RWPE1 (cell line): ENCODE results near the gene COL2A1.

Source experiments
- CTCF ChIA-PET: fragments of 350-600 bp; sonication (Branson Sonifier 250); formaldehyde crosslinking; extraction: SDS; loops from one replicate; lab custom pipeline; 2021; lab: Yijun Ruan, JAX
- POLR2A ChIA-PET: fragments of 400-600 bp; formaldehyde crosslinking; extraction: SDS; loops from one replicate; lab custom pipeline; 2020; ENCODE audit warnings: antibody characterized with exemption; ENCODE audit not compliant: low non-redundant PET; lab: Yijun Ruan, JAX
- DNase-seq: peaks from one replicate; pipeline ENCODE4 v3.0.0; 2012; ENCODE audit warnings: low spot score
- H3K27ac ChIP-seq: fragments of 450-650 bp; 2 replicates; pipeline ENCODE4 v1.5.1; 2017
- TF ChIP-seq, protein P1 (sequence below): fragments of 450-650 bp; conservative IDR thresholded peaks from 2 replicates; pipeline ENCODE4 v1.5.1; 2017; ENCODE audit warnings: low read depth, mild to moderate bottlenecking

COL2A1 gene

GRCh38 chr12:47954058-47954457 lies 50.2 kb downstream of the COL2A1 start:
- no peak overlapping the region for H3K27ac ChIP-seq
- ChIA-PET CTCF (interaction anchor here (0.5 to 1.9 kb wide), 4 partner anchors 9 to 210 kb away, joined by 3 to 8 read pairs (median 4); partner anchors contain the start of genes TMEM106C and VDR), POLR2A (no interaction called here)
- TF ChIP-seq, protein P1, sequence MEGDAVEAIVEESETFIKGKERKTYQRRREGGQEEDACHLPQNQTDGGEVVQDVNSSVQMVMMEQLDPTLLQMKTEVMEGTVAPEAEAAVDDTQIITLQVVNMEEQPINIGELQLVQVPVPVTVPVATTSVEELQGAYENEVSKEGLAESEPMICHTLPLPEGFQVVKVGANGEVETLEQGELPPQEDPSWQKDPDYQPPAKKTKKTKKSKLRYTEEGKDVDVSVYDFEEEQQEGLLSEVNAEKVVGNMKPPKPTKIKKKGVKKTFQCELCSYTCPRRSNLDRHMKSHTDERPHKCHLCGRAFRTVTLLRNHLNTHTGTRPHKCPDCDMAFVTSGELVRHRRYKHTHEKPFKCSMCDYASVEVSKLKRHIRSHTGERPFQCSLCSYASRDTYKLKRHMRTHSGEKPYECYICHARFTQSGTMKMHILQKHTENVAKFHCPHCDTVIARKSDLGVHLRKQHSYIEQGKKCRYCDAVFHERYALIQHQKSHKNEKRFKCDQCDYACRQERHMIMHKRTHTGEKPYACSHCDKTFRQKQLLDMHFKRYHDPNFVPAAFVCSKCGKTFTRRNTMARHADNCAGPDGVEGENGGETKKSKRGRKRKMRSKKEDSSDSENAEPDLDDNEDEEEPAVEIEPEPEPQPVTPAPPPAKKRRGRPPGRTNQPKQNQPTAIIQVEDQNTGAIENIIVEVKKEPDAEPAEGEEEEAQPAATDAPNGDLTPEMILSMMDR, result no peak
- DNase-seq, result peak; percentile 72

GRCh38 chr12:47950856-47951468 lies 53.3 kb downstream of the COL2A1 start:
- peak; percentile 73 for DNase-seq
- ChIA-PET CTCF (interaction anchor here (0.6 kb wide), 1 partner anchor 74 kb away, joined by 3 read pairs; no protein-coding TSS in a partner anchor), POLR2A (no interaction called here)
- peak overlapping the region; percentile 46; the same call in 1 of the 2 replicates for H3K27ac ChIP-seq
- TF ChIP-seq, protein P1, result no peak

GRCh38 chr12:47949441-47950341 lies 54.6 kb downstream of the COL2A1 start:
- CTCF ChIA-PET, result interaction anchor here (0.5 to 1.8 kb wide), 18 partner anchors 11 to 242 kb away, joined by 3 to 11 read pairs (median 3); no protein-coding TSS in a partner anchor
- TF ChIP-seq, protein P1, result peak; percentile 90
- peak; percentile 84 for DNase-seq
- peak overlapping the region; percentile 56 for H3K27ac ChIP-seq
- POLR2A ChIA-PET, result no interaction called here

DNA sequence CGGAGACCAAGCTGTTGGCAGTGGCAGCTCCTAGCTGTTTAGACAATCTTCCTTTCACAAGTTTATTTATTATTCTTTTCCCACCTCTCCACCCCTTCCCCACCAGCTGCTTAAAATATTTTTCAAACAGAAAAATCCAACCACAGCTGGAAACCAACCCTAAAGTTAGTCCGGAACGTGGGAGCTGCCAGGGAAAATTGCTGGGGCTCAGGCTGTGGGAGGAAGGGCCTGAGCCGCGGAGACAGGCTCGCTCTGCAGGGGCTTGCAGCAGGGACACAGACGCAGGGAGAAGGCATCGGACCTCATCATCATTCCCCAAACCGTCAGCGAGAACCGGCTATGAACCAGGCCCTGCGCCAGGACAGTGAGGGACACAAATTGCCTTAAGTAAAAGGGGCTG lies 56.9 kb downstream of the COL2A1 start:
- no peak for DNase-seq
- TF ChIP-seq, protein P1, result no peak
- POLR2A ChIA-PET, result interaction anchor here (1.0 kb wide), 1 partner anchor 43 kb away, joined by 4 read pairs; no protein-coding TSS in a partner anchor
- H3K27ac ChIP-seq, result no peak overlapping the region
- CTCF ChIA-PET, result interaction anchor here (1.2 kb wide), 1 partner anchor 41 kb away, joined by 4 read pairs; no protein-coding TSS in a partner anchor

DNA sequence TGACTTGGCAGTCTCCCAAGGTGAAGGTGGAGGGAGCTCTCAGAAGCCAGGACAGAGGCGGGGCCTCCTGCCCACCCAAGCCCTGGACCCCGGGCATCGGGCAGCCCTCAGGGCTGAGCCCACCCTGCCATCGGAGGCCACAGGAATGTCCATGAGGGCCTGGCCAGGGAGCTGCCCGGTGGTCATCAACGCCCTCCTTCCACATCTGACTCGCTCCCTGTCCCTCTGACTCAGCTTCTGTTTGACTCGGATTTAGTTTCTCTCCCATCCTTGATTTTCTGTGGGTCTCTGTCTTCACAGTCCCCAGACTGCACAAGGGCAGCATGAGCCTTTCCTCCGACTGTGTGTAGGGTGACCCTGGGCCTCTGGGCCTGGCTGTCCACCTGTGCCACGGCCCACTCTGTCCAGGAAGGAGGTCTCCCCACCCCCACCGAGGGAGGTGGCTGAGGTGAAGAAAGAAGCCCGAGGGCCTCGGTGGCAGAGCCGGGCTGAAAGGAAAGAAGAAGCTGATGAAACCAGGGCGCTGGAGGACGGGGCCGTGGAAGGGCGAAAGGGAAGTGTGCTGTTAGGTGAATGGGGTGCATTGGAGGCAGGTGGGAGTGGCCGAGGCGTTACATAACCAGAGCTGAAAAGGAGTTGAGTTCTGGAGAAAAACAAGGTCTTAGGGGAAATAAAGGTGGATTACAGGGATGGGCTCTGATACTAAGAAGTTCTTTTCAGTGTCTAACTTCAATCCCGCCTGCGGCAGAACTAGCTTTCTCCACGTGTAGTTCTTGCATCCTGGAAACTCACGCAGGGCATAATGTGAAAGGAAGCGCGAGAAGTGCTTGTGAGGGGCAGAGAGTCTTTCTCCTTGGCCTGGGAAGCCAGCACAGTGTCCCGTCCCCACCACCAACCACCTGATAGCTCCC lies 57.6 kb downstream of the COL2A1 start:
- ChIA-PET CTCF (interaction anchor here (0.6 to 1.2 kb wide), 2 partner anchors 40 to 114 kb away, joined by 4 read pairs; no protein-coding TSS in a partner anchor), POLR2A (interaction anchor here (1.0 kb wide), 1 partner anchor 43 kb away, joined by 4 read pairs; no protein-coding TSS in a partner anchor)
- TF ChIP-seq, protein P1, result no peak
- DNase-seq, result peak; percentile 57
- no peak overlapping the region for H3K27ac ChIP-seq
